Measurements from ENCODE around the gene VWA1. TPM values are rescaled to one million over a fixed set of nuclear protein-coding genes. Genes with fewer than 3 reads are reported as not detected.

VWA1 gene
- polyA plus RNA-seq, 1 donor (not counting 4 experiments of a cell fraction or from before 2014, with no cell fraction given), result 6.5 TPM

DNA sequence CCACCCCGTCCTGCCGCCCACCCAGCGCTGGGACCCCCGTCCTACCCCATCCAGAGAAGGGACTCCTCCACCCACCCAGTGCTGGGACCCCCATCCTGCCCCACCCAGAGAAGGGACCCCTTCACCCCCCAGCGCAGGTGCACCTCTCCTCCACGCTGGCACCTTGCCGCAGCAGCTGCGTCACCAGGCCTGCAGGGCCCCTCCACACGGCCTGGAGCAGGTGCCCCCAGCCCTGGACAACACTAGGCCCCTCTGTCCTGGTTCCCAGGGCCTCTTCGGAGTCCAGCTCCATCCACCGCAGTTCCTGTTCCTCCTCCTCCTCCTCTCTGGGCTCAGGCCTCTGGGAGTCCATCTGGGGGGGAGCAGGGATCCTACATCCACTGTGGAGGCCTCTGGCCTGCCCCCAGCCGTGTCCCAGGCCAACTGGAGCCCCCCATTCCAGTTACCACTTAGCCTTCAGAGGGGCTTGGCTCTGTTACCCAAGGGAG, 14.8 kb upstream of the VWA1 start:
- no peak for TF ChIP-seq EZH2 (IDR thresholded peaks at IDR 0.05; ENCODE audit: low read length)
- TF ChIP-seq, protein P1, sequence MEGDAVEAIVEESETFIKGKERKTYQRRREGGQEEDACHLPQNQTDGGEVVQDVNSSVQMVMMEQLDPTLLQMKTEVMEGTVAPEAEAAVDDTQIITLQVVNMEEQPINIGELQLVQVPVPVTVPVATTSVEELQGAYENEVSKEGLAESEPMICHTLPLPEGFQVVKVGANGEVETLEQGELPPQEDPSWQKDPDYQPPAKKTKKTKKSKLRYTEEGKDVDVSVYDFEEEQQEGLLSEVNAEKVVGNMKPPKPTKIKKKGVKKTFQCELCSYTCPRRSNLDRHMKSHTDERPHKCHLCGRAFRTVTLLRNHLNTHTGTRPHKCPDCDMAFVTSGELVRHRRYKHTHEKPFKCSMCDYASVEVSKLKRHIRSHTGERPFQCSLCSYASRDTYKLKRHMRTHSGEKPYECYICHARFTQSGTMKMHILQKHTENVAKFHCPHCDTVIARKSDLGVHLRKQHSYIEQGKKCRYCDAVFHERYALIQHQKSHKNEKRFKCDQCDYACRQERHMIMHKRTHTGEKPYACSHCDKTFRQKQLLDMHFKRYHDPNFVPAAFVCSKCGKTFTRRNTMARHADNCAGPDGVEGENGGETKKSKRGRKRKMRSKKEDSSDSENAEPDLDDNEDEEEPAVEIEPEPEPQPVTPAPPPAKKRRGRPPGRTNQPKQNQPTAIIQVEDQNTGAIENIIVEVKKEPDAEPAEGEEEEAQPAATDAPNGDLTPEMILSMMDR (optimal IDR thresholded peaks at IDR 0.05 in 1 of 3, IDR thresholded peaks at IDR 0.05 in 1 of 3, conservative IDR thresholded peaks at IDR 0.05 in 1 of 3; ENCODE audit: extremely low read depth in 1 of 3, insufficient read depth in 2 of 3, low read length in 3 of 3), result no peak
- Histone ChIP-seq H3K9me1 (ENCODE audit: control insufficient read depth, extremely low read depth, insufficient read depth, low read length) (no peaks in the 10 kb centered on the region), H3K4me2 (ENCODE audit: control insufficient read depth, extremely low read depth, insufficient read depth, low read depth, low read length) (peak overlapping the region; percentile 58), H3K36me3 (ENCODE audit: control insufficient read depth in 2 of 2, extremely low read depth in 1 of 2, insufficient read depth in 2 of 2, low read length in 2 of 2) (no peaks in the 10 kb centered on the region), H3K9me3 (ENCODE audit: control insufficient read depth, low read depth, low read length) (no peaks in the 10 kb centered on the region), H3K4me3 (ENCODE audit: control insufficient read depth in 2 of 3, extremely low read depth in 1 of 3, insufficient read depth in 2 of 3, low read depth in 1 of 3, low read length in 3 of 3) (peak overlapping the region in 1 of 3 experiments; percentile 24), H3K27me3 (ENCODE audit: control insufficient read depth, extremely low read depth, insufficient read depth, low read length) (no peaks in the 10 kb centered on the region), H3K79me2 (ENCODE audit: control insufficient read depth, insufficient read depth, low read length) (no peaks in the 10 kb centered on the region), H3K27ac (ENCODE audit: control insufficient read depth, insufficient read depth, low read length) (peak overlapping the region; percentile 60), H4K20me1 (ENCODE audit: control insufficient read depth, extremely low read depth, insufficient read depth, low read length) (no peaks in the 10 kb centered on the region), H3K9ac (ENCODE audit: control insufficient read depth, extremely low read depth, insufficient read depth, low read length) (peak overlapping the region; percentile 44), H3K4me1 (ENCODE audit: control insufficient read depth, extremely low read depth, insufficient read depth, low read length) (peaks cover 34% of the 10 kb centered on the region), H2AFZ (ENCODE audit: control insufficient read depth, low read length) (no peak overlapping the region)
- FAIRE-seq (no peak), DNase-seq (ENCODE audit: low read depth, low spot score) (no peak)
- dilution Hi-C loops (cut with MboI; ENCODE audit: extremely low pct_ligation_motif_present, low sequenced_read_pairs), result no loop called here

DNA sequence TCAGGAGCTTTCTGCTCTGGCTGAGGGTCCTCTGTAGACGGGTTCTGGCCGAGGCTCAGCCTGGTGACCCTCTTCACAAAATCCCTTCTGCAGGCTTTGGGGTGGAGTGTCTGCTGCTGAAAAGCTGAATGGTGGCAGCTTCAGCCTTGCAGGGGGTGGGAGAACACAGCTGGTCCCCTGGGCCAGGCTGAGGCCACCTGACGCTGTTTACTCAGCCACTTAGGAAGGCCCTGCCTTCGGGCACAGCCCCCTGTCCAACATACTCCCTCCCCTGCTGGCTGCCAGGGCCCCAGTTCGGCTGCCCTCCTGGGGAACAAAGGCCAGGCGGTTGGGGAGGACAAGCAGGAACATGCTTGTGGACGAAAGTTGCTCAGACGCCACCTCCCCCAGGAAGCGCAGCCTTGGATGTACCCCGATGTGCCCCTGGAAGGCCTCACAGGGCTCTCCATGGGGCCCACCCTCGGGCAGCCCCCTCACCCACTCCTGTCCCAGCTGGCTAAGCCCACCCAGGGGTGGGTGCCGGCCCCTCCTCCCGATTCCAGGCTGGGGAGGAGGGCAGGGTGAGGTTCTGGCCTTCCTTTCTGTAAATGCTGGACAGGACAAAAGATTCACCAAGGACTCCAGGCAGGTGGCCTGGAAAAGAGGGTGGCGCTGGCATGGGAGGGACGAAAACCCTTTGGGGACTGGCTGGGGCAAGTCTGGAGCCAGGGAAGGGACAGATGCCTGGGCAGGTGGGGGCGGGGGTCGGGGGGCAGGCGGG, 14.2 kb upstream of the VWA1 start, which contains the start of gene ANKRD65:
ANKRD65 (minus strand) TSS at position 130 of the 760 bp plus-strand sequence. CDS start 271 bp downstream, outside the sequence.
- TF ChIP-seq, protein P1 (optimal IDR thresholded peaks at IDR 0.05 in 1 of 3, IDR thresholded peaks at IDR 0.05 in 1 of 3, conservative IDR thresholded peaks at IDR 0.05 in 1 of 3; ENCODE audit: extremely low read depth in 1 of 3, insufficient read depth in 2 of 3, low read length in 3 of 3), result peak in 1 of 3 experiments; percentile 2
- TF ChIP-seq EZH2 (IDR thresholded peaks at IDR 0.05; ENCODE audit: low read length), result no peak
- dilution Hi-C loops (cut with MboI; ENCODE audit: extremely low pct_ligation_motif_present, low sequenced_read_pairs), result no loop called here
- Histone ChIP-seq H3K4me2 (ENCODE audit: control insufficient read depth, extremely low read depth, insufficient read depth, low read depth, low read length) (peak within 1 kb of the TSS; percentile 58), H3K4me1 (ENCODE audit: control insufficient read depth, extremely low read depth, insufficient read depth, low read length) (peaks cover 34% of the 10 kb centered on the region), H2AFZ (ENCODE audit: control insufficient read depth, low read length) (peak within 1 kb of the TSS; percentile 36), H3K27me3 (ENCODE audit: control insufficient read depth, extremely low read depth, insufficient read depth, low read length) (no peaks in the 10 kb centered on the region), H4K20me1 (ENCODE audit: control insufficient read depth, extremely low read depth, insufficient read depth, low read length) (no peaks in the 10 kb centered on the region), H3K36me3 (ENCODE audit: control insufficient read depth in 2 of 2, extremely low read depth in 1 of 2, insufficient read depth in 2 of 2, low read length in 2 of 2) (no peaks in the 10 kb centered on the region), H3K9me1 (ENCODE audit: control insufficient read depth, extremely low read depth, insufficient read depth, low read length) (no peaks in the 10 kb centered on the region), H3K9ac (ENCODE audit: control insufficient read depth, extremely low read depth, insufficient read depth, low read length) (peak within 1 kb of the TSS; percentile 44), H3K9me3 (ENCODE audit: control insufficient read depth, low read depth, low read length) (no peaks in the 10 kb centered on the region), H3K27ac (ENCODE audit: control insufficient read depth, insufficient read depth, low read length) (peak within 1 kb of the TSS; percentile 60), H3K4me3 (ENCODE audit: control insufficient read depth in 2 of 3, extremely low read depth in 1 of 3, insufficient read depth in 2 of 3, low read depth in 1 of 3, low read length in 3 of 3) (peak within 1 kb of the TSS in 2 of 3 experiments; percentile 24 to 26), H3K79me2 (ENCODE audit: control insufficient read depth, insufficient read depth, low read length) (no peaks in the 10 kb centered on the region)
- FAIRE-seq (peak; percentile 51), DNase-seq (ENCODE audit: low read depth, low spot score) (peak; percentile 53)
